C4-2B (cell line): Measurements from ENCODE around the gene ACADS.

Experiments
- CTCF ChIP-seq: fragments of 450-650 bp; conservative IDR thresholded peaks from 2 replicates; pipeline ENCODE4 v1.5.1; 2017; ENCODE audit warnings: mild to moderate bottlenecking
- ZFX ChIP-seq: fragments of 450-650 bp; IDR thresholded peaks from 2 replicates; pipeline ENCODE4 v1.6.1; 2017

GRCh38 chr12:120736404-120737331 is 11.0 kb downstream of the ACADS start:
- no peak for TF ChIP-seq CTCF
- TF ChIP-seq ZFX: no peak
